Liver (tissue), 9 donors: ENCODE measurements around the gene FURIN. TPM values are rescaled to one million over a fixed set of nuclear protein-coding genes. Genes with fewer than 3 reads are reported as not detected.
A peak's percentile ranks its signal among the peaks of the same experiment; 100 is the strongest.

Experiments used
- DNase-seq: peaks from one replicate; pipeline ENCODE4 v3.0.0-alpha.2; 2017; ENCODE audit warnings: low spot score
- H3K27ac ChIP-seq, 2 donors: one replicate each; pipeline ENCODE4 v1.7.0; 2013; ENCODE audit warnings: inconsistent platforms in 2 of 2, low read length in 2 of 2, control low read depth in 1 of 2, low read depth in 1 of 2, mild to moderate bottlenecking in 1 of 2
- H3K27me3 ChIP-seq, 4 donors: one replicate each; pipeline versions ENCODE4 v1.6.1 to v1.7.0; 2013; ENCODE audit warnings: low read length in 3 of 4, inconsistent platforms in 1 of 4, mild to moderate bottlenecking in 1 of 4, moderate library complexity in 1 of 4; ENCODE audit not compliant: control insufficient read depth in 4 of 4, insufficient read depth in 4 of 4
- H3K36me3 ChIP-seq, 4 donors: one replicate each; pipeline versions ENCODE4 v1.6.1 to v1.7.0; 2013; ENCODE audit warnings: low read length in 3 of 4, mild to moderate bottlenecking in 3 of 4, low read depth in 1 of 4, moderate library complexity in 1 of 4; ENCODE audit not compliant: control insufficient read depth in 4 of 4, insufficient read depth in 3 of 4
- H3K4me1 ChIP-seq, 4 donors: one replicate each; pipeline versions ENCODE4 v1.6.1 to v1.7.0; 2013; ENCODE audit warnings: low read length in 3 of 4, mild to moderate bottlenecking in 3 of 4, moderate library complexity in 1 of 4; ENCODE audit not compliant: control insufficient read depth in 4 of 4, insufficient read depth in 4 of 4
- H3K4me3 ChIP-seq, 3 donors: one replicate each; pipeline versions ENCODE4 v1.6.1 to v1.7.0; 2013; ENCODE audit warnings: low read length in 3 of 3, control low read depth in 1 of 3, low read depth in 1 of 3, mild to moderate bottlenecking in 1 of 3
- H3K9ac ChIP-seq, 2 donors: one replicate each; pipeline ENCODE4 v1.7.0; 2013; ENCODE audit warnings: low read length in 2 of 2, mild to moderate bottlenecking in 2 of 2, moderate library complexity in 2 of 2, control low read depth in 1 of 2, low read depth in 1 of 2
- H3K9me3 ChIP-seq, 4 donors: one replicate each; pipeline versions ENCODE4 v1.6.1 to v1.7.0; 2013; ENCODE audit warnings: low read length in 3 of 4; ENCODE audit not compliant: control insufficient read depth in 4 of 4
- ATF3 ChIP-seq: IDR thresholded peaks from 2 replicates; pipeline ENCODE4 v1.6.1; 2016; ENCODE audit warnings: antibody characterized with exemption
- CTCF ChIP-seq: fragments of 150-350 bp; IDR thresholded peaks from 2 replicates; pipeline ENCODE4 v1.5.1; 2017; ENCODE audit warnings: improper control_type of control experiment, low read depth, low read length; ENCODE audit not compliant: missing input control
- EGR1 ChIP-seq, 2 donors: IDR thresholded peaks; 2 replicates each; pipeline ENCODE4 v1.6.1; 2016 to 2018; ENCODE audit warnings: antibody characterized with exemption in 2 of 2, low read depth in 2 of 2
- FOXA1 ChIP-seq: IDR thresholded peaks from 2 replicates; pipeline ENCODE4 v1.6.1; 2016; ENCODE audit warnings: antibody characterized with exemption
- GABPA ChIP-seq, 2 donors: IDR thresholded peaks in 1 of 2; conservative IDR thresholded peaks in 1 of 2; 2 replicates each; pipeline ENCODE4 v1.6.1; 2016; ENCODE audit warnings: antibody characterized with exemption in 2 of 2, mild to moderate bottlenecking in 1 of 2, moderate library complexity in 1 of 2
- HNF4A ChIP-seq, 2 donors: conservative IDR thresholded peaks; 2 replicates each; pipeline ENCODE4 v1.6.1; 2016; ENCODE audit warnings: antibody characterized with exemption in 2 of 2, mild to moderate bottlenecking in 2 of 2
- HNF4G ChIP-seq: IDR thresholded peaks from 2 replicates; pipeline ENCODE4 v1.6.1; 2016; ENCODE audit warnings: antibody characterized with exemption
- JUND ChIP-seq, 2 donors: IDR thresholded peaks; 2 replicates each; pipeline ENCODE4 v1.6.1; 2016; ENCODE audit warnings: antibody characterized with exemption in 2 of 2
- MAX ChIP-seq: IDR thresholded peaks from 2 replicates; pipeline ENCODE4 v1.6.1; 2016; ENCODE audit warnings: antibody characterized with exemption
- NR2F2 ChIP-seq: IDR thresholded peaks from 2 replicates; pipeline ENCODE4 v1.6.1; 2016; ENCODE audit warnings: antibody characterized with exemption
- RAD21 ChIP-seq, 2 donors: IDR thresholded peaks; 2 replicates each; pipeline ENCODE4 v1.6.1; 2016; ENCODE audit warnings: antibody characterized with exemption in 2 of 2, mild to moderate bottlenecking in 2 of 2
- RXRA ChIP-seq, 2 donors: IDR thresholded peaks; 2 replicates each; pipeline ENCODE4 v1.6.1; 2017 to 2018; ENCODE audit warnings: antibody characterized with exemption in 2 of 2, mild to moderate bottlenecking in 1 of 2
- SP1 ChIP-seq: IDR thresholded peaks from 2 replicates; pipeline ENCODE4 v1.6.1; 2018; ENCODE audit warnings: antibody characterized with exemption, mild to moderate bottlenecking
- TAF1 ChIP-seq: conservative IDR thresholded peaks from 2 replicates; pipeline ENCODE4 v1.6.1; 2016; ENCODE audit warnings: antibody characterized with exemption, mild to moderate bottlenecking
- YY1 ChIP-seq: IDR thresholded peaks from 2 replicates; pipeline ENCODE4 v1.6.1; 2016; ENCODE audit warnings: antibody characterized with exemption, mild to moderate bottlenecking
- ZBTB33 ChIP-seq: IDR thresholded peaks from 2 replicates; pipeline ENCODE4 v1.6.1; 2016; ENCODE audit warnings: antibody characterized with exemption
- WGBS: extraction: QIAGEN DNeasy Blood & Tissue Kit; methylation state at CpG from one replicate; pipeline ENCODE4 v1.1.7; 2013; 5-methylcytosine and 5-hydroxymethylcytosine counted together
- polyA plus RNA-seq, 2 donors: library from polyadenylated mRNA; stranded (reverse) in 1 of 2; unstranded in 1 of 2; fragments of 200-250 nt in 1 of 2; fragments of >200 nt in 1 of 2; fragmentation: Nextera tagmentation in 1 of 2; extraction: Ambion mirVana in 1 of 2; gene quantifications; one replicate each; pipeline versions ENCODE4 v1.2.1 to v1.2.3, GENCODE V29; 2013 to 2015
- total RNA-seq, 2 donors: library from RNA; depleted of rRNA; stranded (reverse); fragments of >200 nt; gene quantifications; one replicate each; pipeline ENCODE4 v1.2.3, GENCODE V29; 2014
- donor health status: healthy.
- donor health status: healthy.
- donor health status: healthy.
- donor health status: healthy.
- donor health status: healthy.

The FURIN gene
- total and polyA plus RNA-seq, 4 donors: 102 to 258 (median 164) TPM

- 44% methylated on average over 23 of the region's 23 CpGs for WGBS
- DNase-seq: peak; percentile 91
- Histone ChIP-seq H3K9me3 (no peaks in the 10 kb centered on the region), H3K4me3 (peak overlapping the region; percentile 54 to 67 (median 64)), H3K27ac (peak overlapping the region; percentile 90), H3K9ac (peak overlapping the region; percentile 16 to 72), H3K27me3 (no peaks in the 10 kb centered on the region), H3K4me1 (peaks cover 12 to 64% (median 56%) of the 10 kb centered on the region in 4 donors), H3K36me3 (peaks cover 0 to 36% (median 11%) of the 10 kb centered on the region in 4 donors)
- no peak for TF ChIP-seq FOXA1
- no peak for TF ChIP-seq SP1
- TF ChIP-seq RXRA (IDR thresholded peaks at IDR 0.05): no peak
- peak; percentile 98 for TF ChIP-seq RAD21 (IDR thresholded peaks at IDR 0.05)
- TF ChIP-seq YY1: no peak
- no peak for TF ChIP-seq ATF3
- TF ChIP-seq TAF1: no peak
- no peak for TF ChIP-seq GABPA (IDR thresholded peaks at IDR 0.05 in 1 of 2, conservative IDR thresholded peaks at IDR 0.05 in 1 of 2)
- peak; percentile 95 for TF ChIP-seq CTCF
- TF ChIP-seq EGR1 (IDR thresholded peaks at IDR 0.05; ENCODE audit: low read depth in 2 of 2): no peak
- TF ChIP-seq HNF4A (conservative IDR thresholded peaks at IDR 0.05): peak in 1 of 2 donors; percentile 57
- TF ChIP-seq HNF4G: no peak
- TF ChIP-seq ZBTB33: no peak
Measured at GRCh38 chr15:90885432-90886290, 17.3 kb downstream of the FURIN start.

GRCh38 chr15:90886291-90886614 lies 17.9 kb downstream of the FURIN start:
- H3K9me3 ChIP-seq: no peaks in the 10 kb centered on the region
- no peak for TF ChIP-seq ZBTB33
- TF ChIP-seq NR2F2: no peak
- TF ChIP-seq EGR1 (IDR thresholded peaks at IDR 0.05; ENCODE audit: low read depth in 2 of 2): no peak
- TF ChIP-seq JUND (IDR thresholded peaks at IDR 0.05): no peak
- no peak for TF ChIP-seq YY1
- no peak for TF ChIP-seq HNF4A (conservative IDR thresholded peaks at IDR 0.05)
- TF ChIP-seq GABPA (IDR thresholded peaks at IDR 0.05 in 1 of 2, conservative IDR thresholded peaks at IDR 0.05 in 1 of 2): no peak
- no peak for TF ChIP-seq MAX
- TF ChIP-seq TAF1: no peak
- no peak overlapping the region for H3K4me3 ChIP-seq
- no peaks in the 10 kb centered on the region for H3K27me3 ChIP-seq
- DNase-seq: no peak
- peaks cover 4 to 36% (median 13%) of the 10 kb centered on the region in 4 donors for H3K36me3 ChIP-seq
- H3K9ac ChIP-seq: peak overlapping the region in 1 of 2 donors; percentile 16
- 24% methylated on average over 5 of the region's 5 CpGs for WGBS
- H3K4me1 ChIP-seq: peaks cover 10 to 58% (median 51%) of the 10 kb centered on the region in 4 donors
- H3K27ac ChIP-seq: peak overlapping the region in 1 of 2 donors; percentile 90
